Fibroblast of skin of right biceps (primary cell): ENCODE results near the gene ACBD4.
A peak's percentile ranks its signal among the peaks of the same experiment; 100 is the strongest.

Source experiments
- DNase-seq: peaks from one replicate; pipeline ENCODE4 v3.0.0-alpha.2; 2013

Gene ACBD4, protein sequence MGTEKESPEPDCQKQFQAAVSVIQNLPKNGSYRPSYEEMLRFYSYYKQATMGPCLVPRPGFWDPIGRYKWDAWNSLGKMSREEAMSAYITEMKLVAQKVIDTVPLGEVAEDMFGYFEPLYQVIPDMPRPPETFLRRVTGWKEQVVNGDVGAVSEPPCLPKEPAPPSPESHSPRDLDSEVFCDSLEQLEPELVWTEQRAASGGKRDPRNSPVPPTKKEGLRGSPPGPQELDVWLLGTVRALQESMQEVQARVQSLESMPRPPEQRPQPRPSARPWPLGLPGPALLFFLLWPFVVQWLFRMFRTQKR

DNA sequence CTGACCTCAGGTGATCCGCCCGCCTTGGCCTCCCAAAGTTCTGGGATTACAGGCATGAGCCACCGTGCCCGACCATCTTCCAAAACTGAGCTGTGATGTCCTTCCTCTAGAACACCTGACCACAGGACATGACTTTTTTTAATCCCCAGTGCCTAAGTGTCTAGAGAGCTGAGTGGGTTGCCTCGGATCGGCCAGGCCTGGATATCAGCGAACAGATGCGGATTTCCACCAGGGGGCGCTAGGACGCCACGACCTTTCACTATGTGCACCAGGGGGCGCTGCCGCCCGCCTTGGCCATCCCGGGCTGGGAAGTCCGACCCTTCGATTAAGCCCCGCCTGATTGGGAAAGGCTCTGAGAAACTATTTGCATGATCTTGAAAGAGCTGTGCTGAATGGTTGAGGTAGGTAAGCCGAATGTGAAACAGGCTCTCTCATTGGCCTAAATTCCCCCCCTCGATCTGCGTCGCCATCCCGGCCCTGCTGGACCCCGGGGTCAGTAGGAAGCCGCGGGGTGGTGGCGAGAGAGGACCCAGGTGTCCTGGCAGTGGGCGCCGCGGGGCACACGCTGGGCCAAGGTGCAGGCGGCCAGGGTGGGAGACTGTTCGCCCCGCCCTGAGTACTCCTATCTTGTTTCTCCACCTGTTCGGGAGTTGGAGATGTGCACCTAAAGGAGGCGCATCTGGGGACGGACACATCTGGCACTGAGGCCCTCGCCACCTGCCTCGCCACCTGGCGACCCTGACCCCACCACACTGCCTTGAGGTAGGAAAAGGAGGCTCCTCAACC lies at the start of gene ACBD4:
Gene ACBD4, plus strand, starts transcription at position 496 of the 786 bp plus-strand sequence. CDS start 458 bp downstream, outside the sequence.
- peak; percentile 96 for DNase-seq

DNA sequence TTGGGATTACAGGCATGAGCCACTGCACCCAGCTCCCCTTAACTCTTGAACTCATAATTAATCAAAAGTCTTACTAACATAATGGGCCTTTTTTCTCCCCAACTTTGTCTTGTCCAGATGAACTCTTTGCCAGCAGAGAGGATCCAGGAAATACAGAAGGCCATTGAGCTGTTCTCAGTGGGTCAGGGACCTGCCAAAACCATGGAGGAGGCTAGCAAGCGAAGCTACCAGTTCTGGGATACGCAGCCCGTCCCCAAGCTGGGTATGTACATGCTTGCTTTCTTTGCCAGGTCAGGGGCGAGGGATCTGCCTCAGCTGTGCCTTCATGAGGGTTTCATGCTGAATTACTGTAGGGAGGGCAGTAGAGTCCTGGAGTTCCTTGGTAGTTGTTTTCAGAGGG lies 49.1 kb upstream of the ACBD4 start:
- DNase-seq: no peak

DNA sequence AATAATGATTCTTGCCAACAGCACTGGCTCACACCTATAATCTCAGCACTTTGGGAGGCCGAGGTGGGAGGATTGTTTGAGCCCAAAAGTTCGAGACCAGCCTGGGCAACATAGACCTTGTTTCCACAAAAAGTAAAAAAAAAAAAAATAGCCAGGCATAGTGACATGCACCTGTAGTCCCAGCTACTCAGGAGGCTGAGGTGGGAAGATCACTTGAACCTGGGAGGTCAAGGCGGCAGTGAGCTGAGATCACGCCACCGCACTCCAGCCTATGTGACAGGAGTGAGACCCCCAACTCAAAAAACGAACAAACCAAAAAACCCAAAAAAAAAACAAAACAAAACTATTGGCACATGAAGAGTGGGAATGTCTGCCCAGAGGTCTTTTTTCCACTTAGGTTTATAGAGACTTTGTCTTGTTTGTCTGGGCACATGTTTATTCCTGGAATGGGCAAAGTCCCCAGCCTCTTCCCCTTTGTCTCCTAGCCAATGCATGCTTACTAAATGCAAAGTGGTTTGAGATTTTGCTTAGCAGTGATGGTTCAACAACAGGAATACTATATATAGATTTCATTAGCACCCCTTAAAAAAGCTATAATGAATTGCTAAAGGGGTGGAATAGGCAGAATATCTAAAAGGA lies 48.5 kb upstream of the ACBD4 start:
- DNase-seq: no peak

DNA sequence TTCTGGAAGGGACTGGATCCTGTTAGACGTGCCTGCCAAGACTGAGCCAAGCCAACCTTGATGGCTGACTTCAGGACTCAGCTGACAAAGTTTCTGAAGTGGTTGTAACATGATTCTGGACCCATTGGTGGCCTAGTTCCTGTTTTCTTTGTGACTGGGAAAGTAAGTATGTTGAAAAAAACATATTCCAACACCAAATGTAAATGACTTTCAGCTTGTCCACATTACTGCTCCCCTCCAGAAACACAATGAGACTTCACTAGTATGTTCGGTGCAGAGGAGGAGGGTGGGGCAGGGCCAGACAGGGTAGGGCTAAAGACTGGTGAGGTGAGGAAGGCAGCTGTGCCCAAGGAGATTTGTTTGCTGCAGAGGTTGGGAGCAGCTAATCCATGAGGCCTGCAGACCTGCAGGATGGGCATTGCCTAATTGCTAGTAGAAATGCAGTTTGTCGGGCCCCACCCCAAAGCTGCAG lies 47.9 kb upstream of the ACBD4 start:
- peak; percentile 50 for DNase-seq

DNA sequence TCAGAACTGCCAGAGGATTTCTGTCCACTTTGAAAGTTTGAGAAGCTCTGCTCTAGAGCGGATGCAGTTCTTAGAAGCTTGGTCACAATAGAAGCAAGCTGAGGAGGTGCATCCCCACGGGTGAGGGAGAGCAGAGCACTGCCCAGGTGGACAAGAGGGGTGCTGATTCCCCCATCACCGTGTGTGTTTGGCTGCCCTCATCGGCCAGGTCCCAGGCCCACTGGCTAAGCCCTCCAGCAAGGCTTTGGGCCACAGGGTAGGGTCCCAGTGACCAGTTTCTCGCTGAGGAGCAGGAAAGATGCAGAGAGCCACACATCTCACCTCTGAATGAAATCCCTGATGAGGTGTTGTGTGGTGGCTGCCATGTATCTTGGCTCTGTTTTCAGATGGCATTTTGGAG lies 47.5 kb upstream of the ACBD4 start:
- DNase-seq: no peak

DNA sequence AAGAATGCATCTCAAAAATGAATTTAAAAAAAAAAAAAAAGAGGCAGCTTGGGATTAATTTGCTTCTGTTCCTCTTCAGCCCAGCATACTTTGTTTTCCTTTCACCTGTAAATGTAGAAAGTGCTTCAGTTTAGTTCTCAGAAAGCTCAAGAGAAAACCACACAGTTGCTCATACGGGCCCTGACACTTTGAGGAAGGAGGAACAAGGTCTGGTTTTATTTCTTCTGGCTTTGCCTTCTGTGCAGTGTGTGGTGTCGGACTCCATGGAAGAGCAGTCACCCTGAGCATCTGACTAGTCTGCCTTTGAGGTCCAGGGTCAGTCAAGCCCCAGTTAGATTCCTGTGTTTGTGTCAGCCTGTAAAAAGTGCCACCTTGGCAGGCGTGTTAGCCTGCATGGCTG lies 46.7 kb upstream of the ACBD4 start:
- DNase-seq: no peak

DNA sequence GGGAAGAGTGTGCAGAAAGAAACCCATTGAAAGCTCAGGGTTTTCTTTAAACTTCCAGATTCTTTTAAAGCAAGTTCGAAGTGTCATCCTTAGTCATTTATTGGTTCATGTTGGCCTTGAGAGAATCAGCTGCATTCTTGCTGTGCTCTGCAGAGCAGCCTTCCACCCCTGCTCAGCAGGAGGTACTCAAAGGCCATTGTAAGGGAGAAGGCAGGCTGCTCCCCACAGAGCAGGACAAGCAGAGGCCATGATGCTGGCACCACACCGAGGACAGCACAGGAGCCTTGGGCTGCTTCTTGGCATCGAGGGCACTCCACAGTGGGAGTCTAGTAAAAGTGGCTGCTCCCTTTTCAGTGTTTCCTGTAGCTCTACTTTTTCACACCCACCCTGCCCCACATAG lies 44.8 kb upstream of the ACBD4 start:
- no peak for DNase-seq

DNA sequence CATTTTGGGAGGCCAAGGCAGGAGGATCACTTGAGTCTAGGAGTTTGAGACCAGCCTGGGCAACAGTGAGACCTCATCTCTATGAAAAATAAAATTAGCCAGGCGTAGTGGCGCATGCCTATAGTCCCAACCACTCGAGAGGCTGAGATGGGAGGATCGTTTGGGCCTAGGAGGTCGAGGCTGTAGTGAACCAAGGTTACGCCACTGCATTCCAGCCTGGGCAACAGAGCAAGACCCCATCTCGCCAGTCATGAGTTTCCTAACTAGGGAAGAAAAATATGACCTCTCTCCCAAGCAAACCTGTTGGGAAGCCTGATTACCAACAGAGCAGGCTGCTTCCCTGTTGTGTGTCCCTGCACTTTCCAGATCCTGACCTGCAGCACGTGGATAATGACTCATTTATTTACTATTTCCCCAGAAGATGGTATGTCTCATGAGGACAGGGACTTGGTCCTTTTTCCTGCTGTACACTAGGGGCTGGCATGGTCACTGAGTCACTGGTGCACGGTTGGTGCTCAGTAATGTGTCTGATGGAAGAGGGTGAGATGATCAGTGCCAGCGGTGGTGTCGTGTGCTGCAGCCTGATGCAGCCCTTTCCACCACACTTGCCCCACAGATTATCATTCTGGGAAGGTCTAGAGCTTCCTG lies 43.6 kb upstream of the ACBD4 start:
- DNase-seq: peak; percentile 31

DNA sequence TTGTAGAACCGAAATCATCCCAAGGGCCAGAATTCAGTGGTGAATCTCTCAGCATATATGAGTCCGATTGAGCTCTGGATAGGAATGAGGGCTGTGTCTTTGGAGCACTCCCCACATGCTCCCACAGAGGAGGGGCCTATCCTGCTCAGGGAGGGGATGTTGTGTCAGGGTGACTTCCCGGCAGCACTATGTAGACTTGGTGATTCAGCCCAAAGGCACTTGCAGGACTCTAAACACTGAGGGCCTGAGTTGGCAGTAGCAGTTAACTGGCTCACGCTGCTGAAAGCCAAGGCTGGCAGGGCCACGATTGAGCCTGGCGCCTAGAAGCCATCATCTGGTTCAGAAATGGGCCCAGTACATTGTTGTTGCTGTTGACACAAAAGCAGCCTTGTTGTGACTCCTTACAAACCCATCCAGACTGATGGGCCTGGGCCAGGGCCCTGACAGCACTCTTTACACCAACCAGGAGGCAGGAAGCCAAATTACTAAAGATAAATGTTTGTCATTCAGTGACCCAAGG lies 42.5 kb upstream of the ACBD4 start:
- DNase-seq: peak; percentile 98

DNA sequence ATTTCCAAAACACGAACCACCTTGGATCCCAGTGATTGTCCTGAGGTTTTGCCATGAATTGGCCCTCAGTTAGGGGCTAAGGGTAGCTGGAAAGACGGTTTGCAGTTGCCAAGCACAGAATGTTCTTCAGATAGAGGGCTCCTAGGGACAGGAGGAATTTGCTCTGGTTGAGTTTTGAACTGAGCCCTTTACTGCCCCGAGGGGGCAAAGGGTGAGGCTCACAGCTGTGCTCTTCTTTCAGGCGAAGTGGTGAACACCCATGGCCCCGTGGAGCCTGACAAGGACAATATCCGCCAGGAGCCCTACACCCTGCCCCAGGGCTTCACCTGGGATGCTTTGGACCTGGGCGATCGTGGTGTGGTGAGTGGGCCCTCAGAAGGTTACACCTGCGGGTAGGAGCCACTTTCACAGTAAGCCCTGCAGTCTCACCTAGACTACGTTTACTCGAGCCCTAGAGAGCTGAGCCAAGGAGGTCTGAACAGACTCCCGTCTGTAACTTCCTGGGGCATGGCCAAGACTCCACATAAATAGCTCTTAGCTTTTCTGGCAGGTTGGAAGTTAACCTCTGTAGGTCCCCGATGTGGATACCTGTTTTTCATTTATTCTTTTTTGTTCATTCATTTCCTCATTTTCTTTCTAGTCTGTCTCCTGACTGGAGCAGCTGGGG lies 41.9 kb upstream of the ACBD4 start:
- no peak for DNase-seq

DNA sequence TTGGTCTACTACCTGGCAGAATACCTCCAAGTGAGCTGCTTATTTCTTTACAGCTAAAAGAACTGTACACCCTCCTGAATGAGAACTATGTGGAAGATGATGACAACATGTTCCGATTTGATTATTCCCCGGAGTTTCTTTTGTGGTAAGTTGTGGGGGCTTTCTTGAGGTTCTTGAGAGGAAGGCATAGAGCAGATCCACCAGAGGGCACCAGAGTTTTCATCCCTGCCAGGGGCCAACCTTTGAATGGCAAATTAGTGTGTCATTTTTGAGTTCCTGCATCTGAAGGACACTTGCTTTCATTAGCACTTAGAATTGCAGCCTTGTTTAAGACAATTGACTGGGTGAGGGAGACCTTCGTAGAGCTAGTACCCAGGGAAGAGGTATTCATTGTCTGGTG lies 39.3 kb upstream of the ACBD4 start:
- DNase-seq: peak; percentile 38

DNA sequence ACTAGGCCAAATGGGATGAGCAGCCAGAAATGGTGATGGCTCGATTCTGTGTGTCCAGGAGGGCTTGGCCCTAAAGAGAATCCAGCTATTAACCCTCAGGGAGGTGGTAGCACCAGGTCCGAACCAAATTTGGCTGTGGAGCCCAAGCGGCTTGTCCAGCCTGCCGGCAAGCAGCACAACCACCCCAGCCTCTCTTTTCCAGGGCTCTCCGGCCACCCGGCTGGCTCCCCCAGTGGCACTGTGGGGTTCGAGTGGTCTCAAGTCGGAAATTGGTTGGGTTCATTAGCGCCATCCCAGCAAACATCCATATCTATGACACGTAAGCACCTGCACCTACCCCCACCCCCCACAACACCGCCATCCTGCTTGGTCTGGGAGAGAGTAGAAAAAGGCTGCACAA lies 38.6 kb upstream of the ACBD4 start:
- no peak for DNase-seq

DNA sequence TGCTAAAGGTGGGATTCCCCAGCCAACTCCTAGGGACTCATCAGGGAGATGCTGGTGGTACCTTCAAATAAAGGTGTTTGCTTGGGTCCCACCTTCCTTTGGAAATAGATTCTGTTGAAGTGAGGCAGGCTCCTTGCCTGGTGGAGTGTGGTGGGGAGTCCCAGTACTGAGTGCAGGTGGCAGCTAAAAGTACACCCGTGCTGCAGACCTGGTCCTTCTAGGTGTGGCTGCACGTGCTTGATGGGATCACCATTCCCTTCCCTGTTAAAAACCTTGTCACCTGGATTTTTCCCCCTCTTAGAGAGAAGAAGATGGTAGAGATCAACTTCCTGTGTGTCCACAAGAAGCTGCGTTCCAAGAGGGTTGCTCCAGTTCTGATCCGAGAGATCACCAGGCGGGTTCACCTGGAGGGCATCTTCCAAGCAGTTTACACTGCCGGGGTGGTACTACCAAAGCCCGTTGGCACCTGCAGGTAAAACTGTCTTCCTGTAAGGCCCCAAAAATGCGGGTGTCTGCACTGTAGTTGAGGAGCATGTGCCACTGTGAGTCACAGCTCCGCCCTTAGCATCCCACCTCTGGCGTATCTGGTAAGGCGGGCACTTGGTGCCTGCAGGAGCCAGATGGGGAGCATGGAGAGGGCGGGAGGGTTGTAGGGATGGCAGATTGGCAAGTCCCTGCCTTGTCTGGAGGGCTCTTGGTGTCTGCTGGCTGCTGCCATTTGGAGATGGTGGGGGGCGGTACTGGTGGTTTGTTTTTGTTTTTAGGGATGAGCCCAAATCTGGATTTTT lies 37.2 kb upstream of the ACBD4 start:
- DNase-seq: no peak

DNA sequence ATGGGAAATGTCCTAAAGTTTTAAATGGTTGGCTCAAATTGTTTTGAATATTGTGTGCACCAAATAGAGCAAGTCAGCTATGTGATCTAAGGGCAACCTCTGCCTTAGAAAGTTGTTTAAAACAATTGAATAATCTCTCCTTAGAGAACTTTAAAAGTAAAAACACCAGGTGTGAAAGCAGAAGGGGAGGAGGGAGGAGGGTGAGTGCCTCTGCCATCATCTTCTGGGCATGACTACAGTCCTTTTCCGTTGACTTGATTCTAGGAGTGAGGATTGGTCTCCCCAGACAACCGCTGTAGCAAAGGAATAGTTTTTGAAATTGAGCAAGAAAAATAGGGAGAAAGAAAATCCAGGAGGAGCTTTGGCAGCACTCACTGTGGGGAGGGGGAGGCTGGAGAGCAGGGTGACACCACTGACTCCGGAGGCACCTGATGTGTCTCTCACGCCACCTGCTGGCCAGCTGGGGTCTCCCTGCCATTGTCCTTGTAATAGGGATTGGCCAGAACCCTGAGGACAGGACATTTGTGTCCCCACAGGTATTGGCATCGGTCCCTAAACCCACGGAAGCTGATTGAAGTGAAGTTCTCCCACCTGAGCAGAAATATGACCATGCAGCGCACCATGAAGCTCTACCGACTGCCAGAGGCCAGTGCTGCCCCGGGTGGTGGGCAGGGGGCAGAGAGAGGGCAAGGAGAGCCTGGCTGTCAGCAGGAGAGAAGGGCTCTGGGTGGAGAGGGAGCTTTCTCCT lies 36.4 kb upstream of the ACBD4 start:
- DNase-seq: peak; percentile 73

DNA sequence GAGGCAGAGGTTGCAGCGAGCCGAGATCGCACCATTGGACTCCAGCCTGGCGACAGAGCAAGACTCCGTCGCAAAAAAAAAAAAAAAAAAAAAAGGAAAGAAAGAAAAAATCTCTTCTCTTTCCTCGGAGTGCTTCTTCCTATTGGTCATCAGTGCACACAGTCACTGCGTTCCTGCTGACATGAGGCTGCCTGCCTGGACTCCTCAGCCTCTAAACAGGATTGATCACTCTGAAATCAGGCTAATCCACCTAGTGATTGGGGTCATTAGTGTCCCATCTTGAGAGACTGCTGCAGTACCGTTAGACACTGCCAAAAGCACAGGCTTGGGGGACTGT lies 34.0 kb upstream of the ACBD4 start:
- no peak for DNase-seq

DNA sequence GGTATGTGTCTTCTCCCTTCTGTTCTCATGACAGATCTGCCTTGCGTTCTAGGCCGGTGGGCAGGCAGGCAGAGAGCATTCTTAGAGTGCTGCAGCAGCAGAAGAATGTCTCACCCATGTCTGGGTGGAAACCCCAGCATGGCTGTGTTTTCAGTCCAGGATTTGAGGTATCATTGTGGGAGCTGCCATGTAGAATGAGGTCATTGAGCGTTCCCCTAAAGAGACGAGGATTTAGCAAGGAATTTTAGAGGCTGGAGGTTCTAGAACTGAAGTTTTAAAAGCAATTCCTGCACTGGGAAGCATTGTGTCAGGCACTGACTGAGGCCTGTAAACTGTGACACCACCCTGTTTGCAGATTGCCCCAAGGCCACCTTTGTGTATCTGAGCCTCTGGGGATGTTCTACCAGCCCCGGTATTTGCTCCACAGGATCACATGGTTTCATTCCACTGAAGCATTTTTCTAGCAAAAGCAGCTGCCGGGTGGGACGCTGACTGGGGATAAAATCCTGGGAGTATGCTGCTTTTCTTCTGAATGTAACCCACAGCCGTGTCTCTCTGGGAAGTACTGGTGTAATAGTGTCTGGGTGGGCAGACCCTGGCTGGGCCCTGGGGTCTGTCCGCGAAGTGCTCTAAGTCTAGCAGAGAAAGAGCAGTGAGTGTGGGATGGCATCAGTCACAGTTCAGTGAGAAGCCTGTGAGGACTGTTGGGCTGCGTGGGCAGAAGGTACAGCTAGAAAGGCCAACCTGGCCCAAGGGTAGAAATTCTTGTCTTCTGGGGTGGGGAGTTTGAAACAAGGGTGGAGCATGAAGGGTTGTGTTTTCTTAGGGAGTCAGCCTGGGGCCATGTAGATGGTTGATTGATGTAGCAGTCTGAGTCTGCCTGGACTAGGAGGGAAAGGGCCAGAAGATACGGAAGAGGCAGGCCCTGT lies 33.3 kb upstream of the ACBD4 start:
- no peak for DNase-seq

DNA sequence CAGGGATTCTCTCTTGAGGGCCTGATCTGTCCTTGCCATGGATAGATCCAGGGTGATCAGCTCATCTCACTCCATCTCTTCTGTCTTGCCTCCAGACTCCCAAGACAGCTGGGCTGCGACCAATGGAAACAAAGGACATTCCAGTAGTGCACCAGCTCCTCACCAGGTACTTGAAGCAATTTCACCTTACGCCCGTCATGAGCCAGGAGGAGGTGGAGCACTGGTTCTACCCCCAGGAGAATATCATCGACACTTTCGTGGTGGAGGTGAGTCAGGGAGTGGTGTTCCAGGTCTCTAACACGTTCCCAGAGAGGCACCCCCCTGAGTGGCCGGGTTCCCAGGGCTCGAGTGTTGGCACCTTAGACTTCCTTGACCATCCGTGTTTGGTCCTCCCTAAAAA lies 32.6 kb upstream of the ACBD4 start:
- no peak for DNase-seq

DNA sequence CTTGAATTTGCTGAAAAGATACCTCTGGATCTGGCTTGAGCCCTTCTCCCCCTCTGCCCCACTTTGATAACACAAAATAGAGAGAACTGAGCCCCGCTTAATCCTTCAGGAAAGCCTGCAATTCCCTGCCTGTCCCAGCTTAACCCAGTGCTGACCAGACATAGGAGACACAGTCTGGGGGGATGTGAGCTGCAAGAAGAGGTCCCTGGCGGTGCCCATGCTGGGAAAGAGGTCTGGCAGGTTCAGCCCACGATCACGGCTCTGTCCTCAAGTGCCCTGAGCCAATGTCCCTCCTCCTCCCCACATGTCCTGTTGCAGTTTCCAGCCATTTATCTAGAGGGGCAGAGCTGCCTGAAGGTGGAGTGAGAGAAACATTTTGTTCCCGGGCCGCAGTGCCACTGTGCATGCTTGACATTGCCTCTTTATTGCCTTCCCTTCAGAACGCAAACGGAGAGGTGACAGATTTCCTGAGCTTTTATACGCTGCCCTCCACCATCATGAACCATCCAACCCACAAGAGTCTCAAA lies 32.2 kb upstream of the ACBD4 start:
- DNase-seq: no peak

DNA sequence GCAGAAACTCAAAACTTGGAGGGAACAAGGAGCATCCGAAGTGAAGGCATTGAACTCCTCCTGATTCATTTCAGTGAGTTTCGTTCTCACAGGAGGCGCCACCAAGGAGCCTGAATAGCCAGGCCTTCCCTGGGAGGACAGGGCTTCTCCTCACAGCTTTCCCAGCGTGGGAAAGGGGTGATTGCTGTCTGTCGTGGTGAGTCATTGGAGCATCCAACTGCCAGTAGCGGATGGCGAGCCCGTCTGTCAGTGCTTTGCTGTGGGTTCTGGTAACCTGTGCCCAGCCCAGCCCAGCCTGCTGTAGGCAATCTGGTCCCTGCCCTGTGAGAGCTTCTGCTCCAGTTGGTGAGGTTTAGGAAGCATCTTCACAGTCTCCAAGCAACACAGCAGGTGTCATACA lies 31.5 kb upstream of the ACBD4 start:
- no peak for DNase-seq

DNA sequence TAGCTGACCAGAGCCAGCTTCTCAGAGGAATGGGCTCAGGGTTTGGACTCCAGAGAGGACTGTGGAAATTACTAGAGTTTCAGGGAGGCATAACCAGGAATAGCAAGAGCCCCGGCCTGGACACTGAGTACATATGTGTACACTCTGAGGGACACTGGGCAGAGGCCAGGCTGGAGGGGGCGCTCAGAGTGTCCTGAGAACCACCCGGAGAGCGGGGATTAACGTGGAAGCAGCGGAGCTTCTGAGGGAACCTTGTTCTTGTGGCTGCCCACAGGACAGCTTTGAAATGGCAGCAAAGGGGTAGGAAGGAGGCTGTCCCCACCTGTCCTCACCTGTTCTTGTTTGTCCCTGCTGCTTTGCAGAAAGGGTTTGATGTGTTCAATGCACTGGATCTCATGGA lies 31.0 kb upstream of the ACBD4 start:
- DNase-seq: no peak
